ENCODE data around the gene TMEM132C.

Gene TMEM132C

GRCh38 chr12:128288896-128289295 is 21.9 kb downstream of the TMEM132C start:
- no peak for DNase-seq

- no peak for DNase-seq
Measured at GRCh38 chr12:128290938-128291337, 24.0 kb downstream of the TMEM132C start.

GRCh38 chr12:128298091-128298748 is 31.2 kb downstream of the TMEM132C start:
- no peak for DNase-seq

- DNase-seq, result no peak
Measured at GRCh38 chr12:128305336-128305892, 38.4 kb downstream of the TMEM132C start.

GRCh38 chr12:128307791-128308190 is 40.8 kb downstream of the TMEM132C start:
- DNase-seq, result no peak

- no peak for DNase-seq
Measured at GRCh38 chr12:128312661-128313060, 45.7 kb downstream of the TMEM132C start.

GRCh38 chr12:128313931-128314330 is 47.0 kb downstream of the TMEM132C start:
- no peak for DNase-seq

- no peak for DNase-seq
Measured at GRCh38 chr12:128314611-128315010, 47.6 kb downstream of the TMEM132C start.

GRCh38 chr12:128316078-128316477 is 49.1 kb downstream of the TMEM132C start:
- no peak for DNase-seq

GRCh38 chr12:128316973-128317526 is 50.1 kb downstream of the TMEM132C start:
- DNase-seq, result no peak

- DNase-seq, result no peak
Measured at GRCh38 chr12:128318341-128318740, 51.4 kb downstream of the TMEM132C start.

GRCh38 chr12:128318946-128319345 is 52.0 kb downstream of the TMEM132C start:
- DNase-seq, result no peak

- no peak for DNase-seq
Measured at GRCh38 chr12:128322341-128322740, 55.4 kb downstream of the TMEM132C start.

GRCh38 chr12:128323145-128323920 is 56.4 kb downstream of the TMEM132C start:
- no peak for DNase-seq

GRCh38 chr12:128325646-128326045 is 58.7 kb downstream of the TMEM132C start:
- no peak for DNase-seq

GRCh38 chr12:128326406-128326805 is 59.4 kb downstream of the TMEM132C start:
- no peak for DNase-seq

GRCh38 chr12:128328961-128329360 is 62.0 kb downstream of the TMEM132C start:
- DNase-seq, result no peak

- no peak for DNase-seq
Measured at GRCh38 chr12:128336204-128337070, 69.5 kb downstream of the TMEM132C start.

GRCh38 chr12:128337071-128337345 is 70.0 kb downstream of the TMEM132C start:
- no peak for DNase-seq

GRCh38 chr12:128337431-128338170 is 70.6 kb downstream of the TMEM132C start:
- no peak for DNase-seq

GRCh38 chr12:128338386-128339125 is 71.6 kb downstream of the TMEM132C start:
- no peak for DNase-seq

- DNase-seq, result no peak
Measured at GRCh38 chr12:128339126-128339520, 72.2 kb downstream of the TMEM132C start.

Data from CD4-positive, alpha-beta T cell treated with Interleukin-4 for 4 hours (primary cell).